Calu3 (cell line): Measurements from ENCODE around the gene LIMS2. TPM values are rescaled to one million over a fixed set of nuclear protein-coding genes. Genes with fewer than 3 reads are reported as not detected.

Experiments used
- BruUV-seq: library from RNA; stranded (reverse); fragments of 400-500 nt; replicated peaks from 2 replicates; lab custom pipeline; 2021; lab: Mats Ljungman, UMichigan
- CTCF ChIA-PET: fragments of 300-600 bp; sonication (Branson Sonifier 250); formaldehyde crosslinking; loops from one replicate; lab custom pipeline; 2022; ENCODE audit warnings: antibody characterized with exemption; lab: Charles Lee
- DNase-seq: peaks from one replicate; pipeline ENCODE4 v3.0.0; 2022
- H3K27ac Mint-ChIP-seq: one replicate; pipeline ENCODE4 v1.8.0; 2022; ENCODE audit warnings: mixed read lengths; ENCODE audit not compliant: unreplicated experiment
- H3K27me3 Mint-ChIP-seq: one replicate; pipeline ENCODE4 v1.8.0; 2022; ENCODE audit warnings: mixed read lengths; ENCODE audit not compliant: unreplicated experiment
- H3K36me3 Mint-ChIP-seq: one replicate; pipeline ENCODE4 v1.8.0; 2022; ENCODE audit warnings: mild to moderate bottlenecking, moderate library complexity, mixed read lengths; ENCODE audit not compliant: insufficient read depth, unreplicated experiment
- H3K4me1 Mint-ChIP-seq: one replicate; pipeline ENCODE4 v1.8.0; 2022; ENCODE audit warnings: mild to moderate bottlenecking, low read depth, mixed read lengths; ENCODE audit not compliant: unreplicated experiment
- H3K4me3 Mint-ChIP-seq: one replicate; pipeline ENCODE4 v1.8.0; 2022; ENCODE audit warnings: mild to moderate bottlenecking, low read depth, moderate library complexity, mixed read lengths; ENCODE audit not compliant: unreplicated experiment
- H3K9me3 Mint-ChIP-seq: one replicate; pipeline ENCODE4 v1.8.0; 2022; ENCODE audit warnings: low read depth, mixed read lengths; ENCODE audit not compliant: unreplicated experiment
- CTCF ChIP-seq: fragments of 200-600 bp; IDR thresholded peaks from one replicate; pipeline ENCODE4 v1.8.0; 2022; ENCODE audit warnings: antibody characterized with exemption; ENCODE audit not compliant: unreplicated experiment
- intact Hi-C: fragments of 100-400 bp; cut with micrococcal nuclease; formaldehyde crosslinking; loops from one replicate; pipeline ENCODE4 v1.10.0; 2022; ENCODE audit not compliant: unreplicated experiment
- total RNA-seq: library from RNA; stranded (reverse); gene quantifications from 2 replicates; pipeline ENCODE4 v1.2.3, GENCODE V29; 2022

LIMS2 gene
- total RNA-seq, 1 experiment from 2014 or later, result 0.31 TPM

GRCh38 chr2:127629637-127630036 is 45.7 kb downstream of the LIMS2 start:
- BruUV-seq, result no TSS peak
- peaks cover 13% of the 10 kb centered on the region for H3K27me3 Mint-ChIP-seq
- H3K4me3 Mint-ChIP-seq, result no peak overlapping the region
- DNase-seq, result no peak
- intact Hi-C loops, result no loop called here
- no peak for TF ChIP-seq CTCF
- H3K27ac Mint-ChIP-seq, result no peak overlapping the region
- H3K4me1 Mint-ChIP-seq, result no peaks in the 10 kb centered on the region
- no peaks in the 10 kb centered on the region for H3K36me3 Mint-ChIP-seq
- H3K9me3 Mint-ChIP-seq, result no peaks in the 10 kb centered on the region
- CTCF ChIA-PET, result no interaction called here

DNA sequence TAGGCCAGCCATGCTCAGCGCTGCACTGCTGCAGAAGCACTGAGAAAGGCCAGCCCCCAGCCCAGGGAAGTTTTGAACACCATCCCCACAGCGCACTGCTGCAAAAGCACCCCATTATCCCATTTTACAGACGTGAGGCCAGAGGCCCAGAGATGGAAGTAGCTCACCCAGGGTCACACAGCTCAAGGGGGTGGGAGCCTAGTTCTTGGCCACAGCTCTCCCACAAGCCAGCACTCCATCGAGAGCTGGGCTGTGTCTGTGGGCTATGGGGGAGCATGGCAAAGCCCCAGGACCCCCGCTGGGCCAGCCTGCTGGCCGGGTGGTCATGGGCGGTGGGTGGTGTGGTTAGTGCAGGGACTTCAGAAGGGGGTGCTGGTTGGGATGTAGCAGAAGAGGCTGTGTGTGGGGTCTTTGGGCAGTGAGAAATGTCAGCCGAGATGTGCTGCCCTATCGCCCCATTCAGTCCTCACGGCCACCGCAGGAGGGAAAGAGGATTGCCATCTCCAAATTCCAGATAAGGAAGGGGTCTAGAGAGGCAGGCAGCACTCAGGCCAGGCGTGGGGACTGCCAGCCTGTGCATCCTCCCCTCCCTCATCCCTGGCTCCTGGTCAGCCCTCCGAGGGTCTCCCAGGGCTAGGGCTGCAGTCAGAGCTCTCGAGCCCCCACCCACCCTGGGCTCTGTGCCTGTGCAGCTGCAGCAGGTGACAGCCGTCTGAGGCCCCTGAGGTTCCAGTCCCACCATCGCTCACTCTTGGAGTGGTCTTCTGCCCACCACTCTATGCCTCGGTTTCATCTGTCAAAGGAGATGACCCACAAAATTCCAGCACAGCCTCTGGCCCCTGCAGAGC is 46.3 kb downstream of the LIMS2 start:
- CTCF ChIA-PET, result no interaction called here
- H3K9me3 Mint-ChIP-seq, result no peaks in the 10 kb centered on the region
- BruUV-seq, result no TSS peak
- intact Hi-C loops, result no loop called here
- no peaks in the 10 kb centered on the region for H3K36me3 Mint-ChIP-seq
- no peak for TF ChIP-seq CTCF
- H3K27me3 Mint-ChIP-seq, result peaks cover 13% of the 10 kb centered on the region
- no peaks in the 10 kb centered on the region for H3K4me1 Mint-ChIP-seq
- H3K4me3 Mint-ChIP-seq, result no peak overlapping the region
- no peak overlapping the region for H3K27ac Mint-ChIP-seq
- no peak for DNase-seq

- H3K27ac Mint-ChIP-seq, result no peak overlapping the region
- DNase-seq, result no peak
- CTCF ChIA-PET, result no interaction called here
- TF ChIP-seq CTCF, result no peak
- no peaks in the 10 kb centered on the region for H3K9me3 Mint-ChIP-seq
- no peaks in the 10 kb centered on the region for H3K36me3 Mint-ChIP-seq
- no peak overlapping the region for H3K4me3 Mint-ChIP-seq
- intact Hi-C loops, result no loop called here
- BruUV-seq, result no TSS peak
- no peaks in the 10 kb centered on the region for H3K4me1 Mint-ChIP-seq
- H3K27me3 Mint-ChIP-seq, result peaks cover 13% of the 10 kb centered on the region
Observed at GRCh38 chr2:127627740-127628571, 47.4 kb downstream of the LIMS2 start.

DNA sequence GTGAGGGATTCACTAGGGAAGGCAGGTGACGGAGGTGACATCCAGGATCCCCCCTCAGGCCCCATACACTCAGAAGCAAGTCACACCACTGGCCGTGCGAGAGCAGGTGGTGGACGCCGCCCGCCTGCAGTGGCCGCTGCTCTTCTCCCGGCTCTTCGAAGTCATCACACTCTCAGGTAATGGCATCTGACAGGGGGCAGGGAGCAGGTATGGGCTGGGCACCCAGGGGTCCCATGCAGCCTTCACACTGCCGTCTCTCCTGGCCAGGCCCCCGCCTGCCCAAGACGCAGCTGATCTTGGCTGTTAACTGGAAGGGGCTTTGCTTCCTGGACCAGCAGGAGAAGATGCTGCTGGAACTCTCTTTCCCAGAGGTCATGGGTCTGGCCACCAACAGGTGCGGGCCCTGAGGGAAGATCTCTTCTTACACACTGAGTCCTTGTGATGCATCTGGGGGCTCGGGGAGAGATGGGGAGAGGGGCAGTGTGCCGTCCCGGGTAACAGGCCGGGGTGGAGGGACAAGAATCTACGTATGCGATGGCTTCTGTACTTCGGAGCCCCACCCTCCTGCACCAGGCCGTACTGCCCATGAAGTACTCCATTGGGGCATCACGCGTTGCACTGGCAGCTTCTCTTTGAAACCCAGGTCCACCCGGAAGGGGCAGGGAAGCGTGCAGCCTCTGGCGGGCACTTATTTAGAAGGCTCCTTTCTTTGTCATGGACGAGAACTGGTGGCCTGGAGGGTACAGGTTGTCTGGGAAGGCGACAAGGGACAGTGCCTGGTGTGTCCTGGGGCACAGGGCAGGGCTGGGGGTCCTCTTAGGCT is 48.2 kb downstream of the LIMS2 start:
- H3K9me3 Mint-ChIP-seq, result no peaks in the 10 kb centered on the region
- no peak overlapping the region for H3K27ac Mint-ChIP-seq
- intact Hi-C loops, result no loop called here
- no peaks in the 10 kb centered on the region for H3K4me1 Mint-ChIP-seq
- H3K27me3 Mint-ChIP-seq, result peaks cover 14% of the 10 kb centered on the region
- no peak for TF ChIP-seq CTCF
- DNase-seq, result no peak
- no TSS peak for BruUV-seq
- no peak overlapping the region for H3K4me3 Mint-ChIP-seq
- CTCF ChIA-PET, result no interaction called here
- H3K36me3 Mint-ChIP-seq, result no peaks in the 10 kb centered on the region
